PC-9 (cell line): ENCODE results near the gene CLDN20.

Experiments used
- CTCF ChIP-seq: fragments of 200-600 bp; sonication (generic); conservative IDR thresholded peaks from 2 replicates; pipeline ENCODE4 v1.6.1; 2017; ENCODE audit warnings: mixed run types, antibody characterized with exemption, mild to moderate bottlenecking, moderate library complexity
- EZH2 ChIP-seq: fragments of 200-600 bp; sonication (generic); IDR thresholded peaks from 2 replicates; pipeline ENCODE4 v1.8.0; 2017; ENCODE audit warnings: antibody characterized with exemption, low read depth

GRCh38 chr6:155228546-155229166 is 35.2 kb upstream of the CLDN20 start:
- TF ChIP-seq CTCF = no peak
- no peak for TF ChIP-seq EZH2
